ENCODE measurements around the gene B3GALT2.

B3GALT2 gene

DNA sequence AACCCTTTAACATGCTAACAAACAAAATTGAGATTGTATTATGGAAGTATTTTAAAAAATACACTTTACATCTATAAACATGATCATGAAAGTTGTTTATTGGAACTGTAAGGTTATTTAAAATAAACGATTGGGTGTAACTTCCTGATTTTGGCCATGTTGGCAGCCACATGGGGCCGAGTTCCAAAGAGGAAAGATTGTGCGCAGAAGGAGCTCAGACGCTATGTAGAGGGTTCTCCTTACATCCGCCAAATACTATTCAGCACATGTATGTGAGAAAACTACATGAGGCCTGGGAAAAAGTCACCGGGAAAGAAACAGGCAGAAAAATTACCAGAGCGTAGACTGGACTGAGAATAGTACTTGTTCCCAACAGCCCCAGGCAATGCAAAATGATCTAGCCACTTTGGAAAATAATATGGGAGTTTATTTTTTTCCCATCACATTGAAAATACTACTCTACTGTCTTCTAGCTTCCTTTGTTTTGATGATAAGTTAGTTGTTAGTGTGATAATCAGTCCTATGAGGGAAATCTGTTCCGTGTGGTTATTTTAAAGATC, 35.7 kb upstream of the B3GALT2 start:
- Histone ChIP-seq H3K9me3 (ENCODE audit: insufficient read depth, low read length, severe bottlenecking) (no peaks in the 10 kb centered on the region), H3K27me3 (ENCODE audit: insufficient read depth, low read length, poor library complexity) (no peaks in the 10 kb centered on the region), H4K20me1 (ENCODE audit: insufficient read depth, low read length) (no peaks in the 10 kb centered on the region; the same call in 1 of the 2 replicates), H3K36me3 (ENCODE audit: insufficient read depth, low read length) (peaks cover 23% of the 10 kb centered on the region), H2AFZ (ENCODE audit: low read depth, low read length) (no peak overlapping the region), H3K4me2 (ENCODE audit: insufficient read depth, low read length) (no peak overlapping the region), H3K27ac (ENCODE audit: low read length) (no peak overlapping the region), H3K9ac (ENCODE audit: low read depth, low read length) (no peak overlapping the region), H3K4me1 (ENCODE audit: insufficient read depth, low read length) (no peaks in the 10 kb centered on the region), H3K4me3 (ENCODE audit: low read depth in 1 of 2, low read length in 2 of 2) (no peak overlapping the region), H3K79me2 (ENCODE audit: insufficient read depth, low read length) (peaks cover 6% of the 10 kb centered on the region; the same call in 1 of the 2 replicates)
- TF ChIP-seq, protein P1, sequence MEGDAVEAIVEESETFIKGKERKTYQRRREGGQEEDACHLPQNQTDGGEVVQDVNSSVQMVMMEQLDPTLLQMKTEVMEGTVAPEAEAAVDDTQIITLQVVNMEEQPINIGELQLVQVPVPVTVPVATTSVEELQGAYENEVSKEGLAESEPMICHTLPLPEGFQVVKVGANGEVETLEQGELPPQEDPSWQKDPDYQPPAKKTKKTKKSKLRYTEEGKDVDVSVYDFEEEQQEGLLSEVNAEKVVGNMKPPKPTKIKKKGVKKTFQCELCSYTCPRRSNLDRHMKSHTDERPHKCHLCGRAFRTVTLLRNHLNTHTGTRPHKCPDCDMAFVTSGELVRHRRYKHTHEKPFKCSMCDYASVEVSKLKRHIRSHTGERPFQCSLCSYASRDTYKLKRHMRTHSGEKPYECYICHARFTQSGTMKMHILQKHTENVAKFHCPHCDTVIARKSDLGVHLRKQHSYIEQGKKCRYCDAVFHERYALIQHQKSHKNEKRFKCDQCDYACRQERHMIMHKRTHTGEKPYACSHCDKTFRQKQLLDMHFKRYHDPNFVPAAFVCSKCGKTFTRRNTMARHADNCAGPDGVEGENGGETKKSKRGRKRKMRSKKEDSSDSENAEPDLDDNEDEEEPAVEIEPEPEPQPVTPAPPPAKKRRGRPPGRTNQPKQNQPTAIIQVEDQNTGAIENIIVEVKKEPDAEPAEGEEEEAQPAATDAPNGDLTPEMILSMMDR (IDR thresholded peaks at IDR 0.05; ENCODE audit: borderline replicate concordance, extremely low read depth, low read length, poor library complexity, severe bottlenecking): no peak
- TF ChIP-seq EZH2 (IDR thresholded peaks at IDR 0.05; ENCODE audit: borderline replicate concordance, low read depth, low read length, severe bottlenecking): no peak
- DNase-seq: no peak
- no peak for ATAC-seq (ENCODE audit: insufficient read depth, low read depth)

DNA sequence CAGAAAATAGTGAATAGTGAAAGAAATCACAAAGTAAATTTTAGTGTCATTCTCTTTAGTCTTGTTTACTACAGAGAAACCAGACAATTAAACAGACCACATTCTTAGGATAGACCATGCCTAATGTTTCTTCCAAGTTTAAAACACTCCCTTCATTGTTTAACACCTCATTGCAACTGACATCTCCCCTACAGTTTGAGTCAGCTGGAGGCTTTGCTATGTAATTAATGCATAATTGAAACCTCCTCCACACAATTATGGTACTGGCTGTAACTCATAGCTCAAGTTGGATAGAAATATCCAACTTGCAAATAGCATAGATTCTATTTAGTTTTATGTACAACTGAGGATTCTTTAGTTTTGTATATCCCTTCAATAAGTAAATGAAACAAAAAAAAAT, 35.2 kb upstream of the B3GALT2 start:
- ATAC-seq (ENCODE audit: insufficient read depth, low read depth) (no peak), DNase-seq (no peak)
- Histone ChIP-seq H3K79me2 (ENCODE audit: insufficient read depth, low read length) (peaks cover 6% of the 10 kb centered on the region; the same call in 1 of the 2 replicates), H4K20me1 (ENCODE audit: insufficient read depth, low read length) (no peaks in the 10 kb centered on the region), H3K4me1 (ENCODE audit: insufficient read depth, low read length) (no peaks in the 10 kb centered on the region), H3K9ac (ENCODE audit: low read depth, low read length) (no peak overlapping the region), H3K9me3 (ENCODE audit: insufficient read depth, low read length, severe bottlenecking) (no peaks in the 10 kb centered on the region), H3K27me3 (ENCODE audit: insufficient read depth, low read length, poor library complexity) (no peaks in the 10 kb centered on the region), H3K27ac (ENCODE audit: low read length) (no peak overlapping the region), H3K4me2 (ENCODE audit: insufficient read depth, low read length) (no peak overlapping the region), H2AFZ (ENCODE audit: low read depth, low read length) (no peak overlapping the region), H3K36me3 (ENCODE audit: insufficient read depth, low read length) (peaks cover 28% of the 10 kb centered on the region), H3K4me3 (ENCODE audit: low read depth in 1 of 2, low read length in 2 of 2) (no peak overlapping the region)
- no peak for TF ChIP-seq EZH2 (IDR thresholded peaks at IDR 0.05; ENCODE audit: borderline replicate concordance, low read depth, low read length, severe bottlenecking)
- TF ChIP-seq, protein P1 (IDR thresholded peaks at IDR 0.05; ENCODE audit: borderline replicate concordance, extremely low read depth, low read length, poor library complexity, severe bottlenecking): no peak

- H2AFZ ChIP-seq (ENCODE audit: low read depth, low read length): no peak overlapping the region
- no peaks in the 10 kb centered on the region for H3K79me2 ChIP-seq (ENCODE audit: insufficient read depth, low read length)
- no peaks in the 10 kb centered on the region for H4K20me1 ChIP-seq (ENCODE audit: insufficient read depth, low read length)
- TF ChIP-seq EZH2 (IDR thresholded peaks at IDR 0.05; ENCODE audit: borderline replicate concordance, low read depth, low read length, severe bottlenecking): no peak
- TF ChIP-seq, protein P1 (IDR thresholded peaks at IDR 0.05; ENCODE audit: borderline replicate concordance, extremely low read depth, low read length, poor library complexity, severe bottlenecking): no peak
- no peaks in the 10 kb centered on the region for H3K4me1 ChIP-seq (ENCODE audit: insufficient read depth, low read length)
- DNase-seq (no peak), ATAC-seq (ENCODE audit: insufficient read depth, low read depth) (no peak)
- peaks cover 38% of the 10 kb centered on the region for H3K36me3 ChIP-seq (ENCODE audit: insufficient read depth, low read length)
- H3K27me3 ChIP-seq (ENCODE audit: insufficient read depth, low read length, poor library complexity): no peaks in the 10 kb centered on the region
- H3K9ac ChIP-seq (ENCODE audit: low read depth, low read length): no peak overlapping the region
- H3K27ac ChIP-seq (ENCODE audit: low read length): no peak overlapping the region
- no peak overlapping the region for H3K4me3 ChIP-seq (ENCODE audit: low read depth in 1 of 2, low read length in 2 of 2)
- H3K9me3 ChIP-seq (ENCODE audit: insufficient read depth, low read length, severe bottlenecking): no peaks in the 10 kb centered on the region
- no peak overlapping the region for H3K4me2 ChIP-seq (ENCODE audit: insufficient read depth, low read length)
These were observed 33.0 kb upstream of the B3GALT2 start for GRCh38 chr1:193219391-193219790.

Data from DND-41 (cell line).